T-cell (primary cell): ENCODE data around the gene RAG1. TPM values are rescaled to one million over a fixed set of nuclear protein-coding genes. Genes with fewer than 3 reads are reported as not detected.

Source experiments
- ATAC-seq, 4 experiments: fragments of 200-7000 bp in 3 of 4; fragments of 150-1000 bp in 1 of 4; cut with Tn5 transposase; replicated peaks in 1 of 4; 1 replicate in 3 of 4; 2 replicates in 1 of 4; pipeline ENCODE4 v1.10.0; 2021; ENCODE audit warnings: moderate library complexity in 3 of 4, mild to moderate bottlenecking in 2 of 4, moderate number of reproducible peaks in 1 of 4
- CTCF ChIA-PET, 2 donors: fragments of 300-600 bp; sonication (Branson Sonifier 250); formaldehyde crosslinking; loops; one replicate each; lab custom pipeline; 2022; ENCODE audit warnings: antibody characterized with exemption in 2 of 2; lab: Charles Lee
- POLR2A ChIA-PET, 2 donors: fragments of 300-600 bp; sonication (Branson Sonifier 250); formaldehyde crosslinking; loops; one replicate each; lab custom pipeline; 2022; ENCODE audit warnings: antibody characterized with exemption in 2 of 2; lab: Charles Lee
- DNase-seq, 35 experiments: peaks; one replicate each; pipeline versions ENCODE4 v3.0.0 to v3.0.0-alpha.2; 2013 to 2023
- H3K27ac ChIP-seq: one replicate; pipeline ENCODE4 v1.5.1; 2013; ENCODE audit warnings: low read length
- H3K27me3 ChIP-seq, 2 experiments: replicated peaks in 1 of 2; 1 replicate in 1 of 2; 2 replicates in 1 of 2; pipeline versions ENCODE4 v1.6.1 to v1.7.0; 2013; ENCODE audit warnings: low read length in 1 of 2, mixed read lengths in 1 of 2; ENCODE audit not compliant: control insufficient read depth in 2 of 2, insufficient read depth in 2 of 2; ENCODE audit errors: extremely low read depth in 1 of 2
- H3K36me3 ChIP-seq, 2 donors: 1 replicate in 1 of 2; 2 replicates in 1 of 2; pipeline versions ENCODE4 v1.6.1 to v1.7.0; 2013; ENCODE audit warnings: low read length in 1 of 2; ENCODE audit not compliant: control insufficient read depth in 2 of 2, insufficient read depth in 1 of 2; ENCODE audit errors: extremely low read depth in 1 of 2
- H3K4me1 ChIP-seq, 2 experiments: 1 replicate in 1 of 2; 2 replicates in 1 of 2; pipeline versions ENCODE4 v1.6.1 to v1.7.0; 2013; ENCODE audit warnings: low read length in 2 of 2, mixed read lengths in 1 of 2; ENCODE audit not compliant: insufficient read depth in 2 of 2, control insufficient read depth in 1 of 2; ENCODE audit errors: extremely low read depth in 1 of 2
- H3K4me3 ChIP-seq, 2 donors: 1 replicate in 1 of 2; 2 replicates in 1 of 2; pipeline versions ENCODE4 v1.5.1 to v1.7.0; 2013; ENCODE audit warnings: mild to moderate bottlenecking in 2 of 2, low read length in 1 of 2, moderate library complexity in 1 of 2; ENCODE audit not compliant: control insufficient read depth in 1 of 2; ENCODE audit errors: extremely low read depth in 1 of 2
- H3K9me3 ChIP-seq: 2 replicates; pipeline ENCODE4 v1.7.0; 2013
- H3K27ac Mint-ChIP-seq, 2 donors: one replicate each; pipeline ENCODE4 v1.8.0; 2020 to 2021; ENCODE audit warnings: mild to moderate bottlenecking in 2 of 2, mixed read lengths in 2 of 2
- H3K27me3 Mint-ChIP-seq, 2 donors: one replicate each; pipeline ENCODE4 v1.8.0; 2021 to 2022; ENCODE audit warnings: mixed read lengths in 2 of 2
- H3K36me3 Mint-ChIP-seq: one replicate; pipeline ENCODE4 v1.8.0; 2021; ENCODE audit warnings: mixed read lengths
- H3K4me1 Mint-ChIP-seq, 3 donors: one replicate each; pipeline ENCODE4 v1.8.0; 2020 to 2022; ENCODE audit warnings: mixed read lengths in 3 of 3, mild to moderate bottlenecking in 1 of 3
- H3K4me3 Mint-ChIP-seq, 3 donors: one replicate each; pipeline ENCODE4 v1.8.0; 2020 to 2022; ENCODE audit warnings: mild to moderate bottlenecking in 3 of 3, mixed read lengths in 3 of 3, moderate library complexity in 3 of 3
- H3K9me3 Mint-ChIP-seq, 3 donors: one replicate each; pipeline ENCODE4 v1.8.0; 2020 to 2022; ENCODE audit warnings: mixed read lengths in 3 of 3
- WGBS: methylation state at CpG from one replicate; pipeline ENCODE4 v1.1.5; 2013; ENCODE audit warnings: missing lambda C conversion rate; ENCODE audit not compliant: insufficient coverage; 5-methylcytosine and 5-hydroxymethylcytosine counted together
- total RNA-seq, 35 experiments: library from RNA in 6 of 35; stranded (reverse) in 6 of 35; fragments of 120-200 nt in 1 of 35; gene quantifications; one replicate each; pipeline versions ENCODE4 v1.2.1 to v1.2.4 and lab custom pipeline; 2013 to 2026

RAG1 gene
- total RNA-seq, 5 donors from 2014 or later (not counting 1 experiment from before 2014, with no cell fraction given), result 0.10 to 0.67 (median 0.39) TPM

- H3K9me3 Mint-ChIP-seq, result no peaks in the 10 kb centered on the region
- CTCF ChIA-PET, result no interaction called here
Measured at GRCh38 chr11:36594316-36594989, 26.6 kb downstream of the RAG1 start, which contains the start of gene IFTAP. Gene IFTAP, plus strand, starts transcription at chr11:36594502. Its CDS starts 15,602 bp downstream, at chr11:36610104.

GRCh38 chr11:36596880-36597279 lies 29.1 kb downstream of the RAG1 start:
- ChIA-PET CTCF (no interaction called here), POLR2A (no interaction called here)
- Histone ChIP-seq H3K4me1 (peaks cover 7 to 8% of the 10 kb centered on the region in 2 experiments), H3K27me3 (peaks cover 0 to 8% of the 10 kb centered on the region in 2 experiments), H3K4me3 (no peak overlapping the region), H3K9me3 (no peaks in the 10 kb centered on the region), H3K36me3 (no peaks in the 10 kb centered on the region), H3K27ac (no peak overlapping the region)
- H3K4me3 Mint-ChIP-seq, result no peak overlapping the region
- DNase-seq, result no peak
- H3K9me3 Mint-ChIP-seq, result no peaks in the 10 kb centered on the region
- ATAC-seq, result no peak
- H3K27me3 Mint-ChIP-seq, result peaks cover 35 to 42% of the 10 kb centered on the region in 2 donors
- H3K4me1 Mint-ChIP-seq, result peaks cover 8 to 16% (median 16%) of the 10 kb centered on the region in 3 donors
- H3K27ac Mint-ChIP-seq, result no peak overlapping the region
- H3K36me3 Mint-ChIP-seq, result no peaks in the 10 kb centered on the region

More at GRCh38 chr11:36594316-36594989, 26.6 kb downstream of the RAG1 start, which contains the start of gene IFTAP:
- peak within 1 kb of the TSS; percentile 56 to 95 for H3K4me3 ChIP-seq
- Mint-ChIP-seq H3K27me3 (peaks cover 37 to 48% of the 10 kb centered on the region in 2 donors), H3K4me3 (peak within 1 kb of the TSS; percentile 90 to 93 (median 91)), H3K27ac (no peak within 1 kb of the TSS), H3K36me3 (no peaks in the 10 kb centered on the region), H3K4me1 (peaks cover 8 to 16% (median 16%) of the 10 kb centered on the region in 3 donors)
- POLR2A ChIA-PET, result no interaction called here
- no peaks in the 10 kb centered on the region for H3K9me3 ChIP-seq
- H3K4me1 ChIP-seq, result peaks cover 7 to 8% of the 10 kb centered on the region in 2 experiments
- WGBS, result 4% methylated on average over 25 of the region's 29 CpGs
- peak; percentile 58 to 91 (median 78) for ATAC-seq
- H3K27me3 ChIP-seq, result peaks cover 0 to 5% of the 10 kb centered on the region in 2 experiments
- H3K36me3 ChIP-seq, result no peaks in the 10 kb centered on the region
- no peak within 1 kb of the TSS for H3K27ac ChIP-seq
- peak in 10 of 35 experiments; percentile 1 to 49 (median 6) for DNase-seq

GRCh38 chr11:36598051-36598450 lies 30.2 kb downstream of the RAG1 start, which contains the start of gene RAG2:
Gene RAG2, minus strand, starts transcription at chr11:36598236. Its CDS starts 4,068 bp downstream, at chr11:36594168.
- ChIA-PET CTCF (no interaction called here), POLR2A (no interaction called here)
- Histone ChIP-seq H3K4me3 (no peak within 1 kb of the TSS), H3K4me1 (peaks cover 7 to 8% of the 10 kb centered on the region in 2 experiments), H3K36me3 (no peaks in the 10 kb centered on the region), H3K27me3 (peaks cover 0 to 8% of the 10 kb centered on the region in 2 experiments), H3K9me3 (no peaks in the 10 kb centered on the region), H3K27ac (no peak within 1 kb of the TSS)
- peaks cover 8 to 16% (median 16%) of the 10 kb centered on the region in 3 donors for H3K4me1 Mint-ChIP-seq
- no peaks in the 10 kb centered on the region for H3K9me3 Mint-ChIP-seq
- no peaks in the 10 kb centered on the region for H3K36me3 Mint-ChIP-seq
- peaks cover 33 to 44% of the 10 kb centered on the region in 2 donors for H3K27me3 Mint-ChIP-seq
- H3K4me3 Mint-ChIP-seq, result no peak within 1 kb of the TSS
- whole genome bisulfite sequencing, result no CpG with 5 or more reads among the region's 2 CpGs
- DNase-seq (no peak), ATAC-seq (no peak)
- H3K27ac Mint-ChIP-seq, result no peak within 1 kb of the TSS

GRCh38 chr11:36600180-36600579 lies 32.4 kb downstream of the RAG1 start:
- Histone ChIP-seq H3K4me3 (no peak overlapping the region), H3K9me3 (no peaks in the 10 kb centered on the region), H3K27ac (no peak overlapping the region), H3K4me1 (peaks cover 0 to 5% of the 10 kb centered on the region in 2 experiments), H3K36me3 (no peaks in the 10 kb centered on the region), H3K27me3 (peaks cover 0 to 3% of the 10 kb centered on the region in 2 experiments)
- ATAC-seq (no peak), DNase-seq (no peak)
- ChIA-PET POLR2A (no interaction called here), CTCF (no interaction called here)
- H3K4me3 Mint-ChIP-seq, result no peak overlapping the region
- no peak overlapping the region for H3K27ac Mint-ChIP-seq
- peaks cover 0 to 5% (median 2%) of the 10 kb centered on the region in 3 donors for H3K4me1 Mint-ChIP-seq
- WGBS, result 87% methylated on average over 4 of the region's 7 CpGs
- no peaks in the 10 kb centered on the region for H3K36me3 Mint-ChIP-seq
- H3K9me3 Mint-ChIP-seq, result no peaks in the 10 kb centered on the region
- H3K27me3 Mint-ChIP-seq, result peaks cover 17 to 31% of the 10 kb centered on the region in 2 donors

GRCh38 chr11:36601155-36601554 lies 33.3 kb downstream of the RAG1 start:
- ATAC-seq (no peak), DNase-seq (no peak)
- Mint-ChIP-seq H3K27me3 (peaks cover 10 to 27% of the 10 kb centered on the region in 2 donors), H3K36me3 (no peaks in the 10 kb centered on the region), H3K4me3 (no peak overlapping the region), H3K4me1 (no peaks in the 10 kb centered on the region), H3K9me3 (no peaks in the 10 kb centered on the region), H3K27ac (no peak overlapping the region)
- H3K36me3 ChIP-seq, result no peaks in the 10 kb centered on the region
- no peak overlapping the region for H3K4me3 ChIP-seq
- ChIA-PET CTCF (no interaction called here), POLR2A (no interaction called here)
- H3K27me3 ChIP-seq, result peaks cover 0 to 3% of the 10 kb centered on the region in 2 experiments
- no peaks in the 10 kb centered on the region for H3K4me1 ChIP-seq
- no peak overlapping the region for H3K27ac ChIP-seq
- WGBS, result 40% methylated on average over 1 of the region's 2 CpGs
- no peaks in the 10 kb centered on the region for H3K9me3 ChIP-seq

GRCh38 chr11:36602135-36602534 lies 34.3 kb downstream of the RAG1 start:
- no peak for DNase-seq
- no peaks in the 10 kb centered on the region for H3K36me3 Mint-ChIP-seq
- CTCF ChIA-PET, result interaction anchor here in 1 of 2 donors (1.1 kb wide), 1 partner anchor 9 kb away, joined by 4 read pairs; no protein-coding TSS in a partner anchor
- H3K27me3 Mint-ChIP-seq, result peaks cover 8 to 23% of the 10 kb centered on the region in 2 donors
- POLR2A ChIA-PET, result no interaction called here
- Histone ChIP-seq H3K4me1 (no peaks in the 10 kb centered on the region), H3K9me3 (no peaks in the 10 kb centered on the region), H3K4me3 (no peak overlapping the region), H3K27me3 (peaks cover 0 to 3% of the 10 kb centered on the region in 2 experiments), H3K36me3 (no peaks in the 10 kb centered on the region), H3K27ac (no peak overlapping the region)
- no peak overlapping the region for H3K27ac Mint-ChIP-seq
- no peak overlapping the region for H3K4me3 Mint-ChIP-seq
- no peak for ATAC-seq
- no peaks in the 10 kb centered on the region for H3K9me3 Mint-ChIP-seq
- no peaks in the 10 kb centered on the region for H3K4me1 Mint-ChIP-seq
